Upper lobe of right lung (tissue), 1 donor: ENCODE results near the gene RASSF7. TPM values are rescaled to one million over a fixed set of nuclear protein-coding genes. Genes with fewer than 3 reads are reported as not detected.

Experiments
- ATAC-seq: fragments of 200-7000 bp; cut with Tn5 transposase; one replicate; pipeline ENCODE4 v1.9.1; 2020; ENCODE audit warnings: mild to moderate bottlenecking, moderate library complexity
- DNase-seq: peaks from one replicate; pipeline ENCODE4 v3.0.0-alpha.2; 2020
- H3K27ac ChIP-seq: fragments of 200-600 bp; one replicate; pipeline ENCODE4 v1.8.0; 2022
- H3K27me3 ChIP-seq: fragments of 200-600 bp; one replicate; pipeline ENCODE4 v1.8.0; 2022; ENCODE audit warnings: mild to moderate bottlenecking
- H3K36me3 ChIP-seq: fragments of 200-600 bp; one replicate; pipeline ENCODE4 v1.8.0; 2022
- H3K4me1 ChIP-seq: fragments of 200-600 bp; one replicate; pipeline ENCODE4 v1.8.0; 2022
- H3K4me3 ChIP-seq: fragments of 200-600 bp; one replicate; pipeline ENCODE4 v1.8.0; 2022; ENCODE audit warnings: mild to moderate bottlenecking
- H3K9me3 ChIP-seq: fragments of 200-600 bp; one replicate; pipeline ENCODE4 v1.8.0; 2022
- CTCF ChIP-seq: fragments of 200-600 bp; IDR thresholded peaks from one replicate; pipeline ENCODE4 v1.8.0; 2022; ENCODE audit warnings: antibody characterized with exemption
- intact Hi-C: fragments of 100-400 bp; cut with DNase I; formaldehyde crosslinking; loops from one replicate; pipeline ENCODE4 v1.11.0; 2022
- total RNA-seq: library from RNA; stranded (reverse); fragmentation: NEBNext Ultra II Directional; extraction: Animal tissue kit (Norgen Biotek cat#: 25700); gene quantifications from one replicate; pipeline ENCODE4 v1.2.1, GENCODE V29; 2021
- donor health status: DM: no; HTN: yes; CAD: no; lungs with severe emphysema.

Gene RASSF7
- total RNA-seq, 1 donor from 2014 or later: 76.7 TPM

DNA sequence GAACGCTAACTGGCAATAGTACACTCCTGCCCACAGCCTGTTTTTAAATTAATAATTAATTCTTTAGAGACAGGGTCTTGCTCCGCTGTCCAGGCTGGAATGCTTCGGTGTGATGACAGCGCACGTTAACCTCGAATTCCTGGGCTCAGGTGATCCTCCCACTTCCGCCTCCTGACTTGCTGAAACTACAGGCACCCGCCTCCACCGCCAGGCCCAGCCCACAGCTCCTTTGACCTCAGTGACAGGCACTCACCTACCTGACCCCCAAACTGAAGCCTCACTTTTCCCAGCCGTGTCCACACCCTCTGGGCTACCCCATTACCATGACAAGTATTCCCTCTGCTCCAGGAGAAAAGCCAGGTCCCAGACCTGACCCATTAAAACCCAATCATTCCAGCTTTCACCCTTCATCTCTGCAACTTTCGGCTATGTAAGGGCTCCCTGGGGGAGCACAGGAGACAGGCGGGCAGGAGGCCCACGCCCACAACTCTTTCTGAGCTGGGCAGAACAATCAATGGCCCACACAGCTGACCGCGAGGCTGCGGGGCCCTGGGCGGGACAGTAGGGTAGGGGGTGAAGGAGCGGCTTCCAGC, 962 bp upstream of the RASSF7 start:
- no peak for TF ChIP-seq CTCF
- peaks cover 19% of the 10 kb centered on the region for H3K4me1 ChIP-seq
- intact Hi-C loops: loop anchor here (10.0 kb wide), 1 partner anchor 165 kb away; no protein-coding TSS in a partner anchor
- H3K9me3 ChIP-seq: no peaks in the 10 kb centered on the region
- H3K27ac ChIP-seq: peak overlapping the region; percentile 89
- ATAC-seq (no peak), DNase-seq (no peak)
- no peaks in the 10 kb centered on the region for H3K36me3 ChIP-seq
- peak overlapping the region; percentile 66 for H3K4me3 ChIP-seq
- H3K27me3 ChIP-seq: peaks cover 19% of the 10 kb centered on the region

- peak; percentile 93 for DNase-seq
- TF ChIP-seq CTCF: no peak
- Histone ChIP-seq H3K4me1 (peaks cover 10% of the 10 kb centered on the region), H3K4me3 (peak overlapping the region; percentile 66), H3K27me3 (peaks cover 8% of the 10 kb centered on the region), H3K9me3 (no peaks in the 10 kb centered on the region), H3K27ac (peak overlapping the region; percentile 85), H3K36me3 (no peaks in the 10 kb centered on the region)
- ATAC-seq: peak; percentile 73
- intact Hi-C loops: no loop called here
Measured at GRCh38 chr11:561148-562003, 606 bp downstream of the RASSF7 start.

DNA sequence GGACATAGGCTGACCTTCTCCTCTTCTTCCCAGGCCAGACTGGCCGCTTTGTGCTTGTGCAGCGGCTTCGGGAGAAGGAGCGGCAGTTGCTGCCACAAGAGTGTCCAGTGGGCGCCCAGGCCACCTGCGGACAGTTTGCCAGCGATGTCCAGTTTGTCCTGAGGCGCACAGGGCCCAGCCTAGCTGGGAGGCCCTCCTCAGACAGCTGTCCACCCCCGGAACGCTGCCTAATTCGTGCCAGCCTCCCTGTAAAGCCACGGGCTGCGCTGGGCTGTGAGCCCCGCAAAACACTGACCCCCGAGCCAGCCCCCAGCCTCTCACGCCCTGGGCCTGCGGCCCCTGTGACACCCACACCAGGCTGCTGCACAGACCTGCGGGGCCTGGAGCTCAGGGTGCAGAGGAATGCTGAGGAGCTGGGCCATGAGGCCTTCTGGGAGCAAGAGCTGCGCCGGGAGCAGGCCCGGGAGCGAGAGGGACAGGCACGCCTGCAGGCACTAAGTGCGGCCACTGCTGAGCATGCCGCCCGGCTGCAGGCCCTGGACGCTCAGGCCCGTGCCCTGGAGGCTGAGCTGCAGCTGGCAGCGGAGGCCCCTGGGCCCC, 1.4 kb downstream of the RASSF7 start:
- Histone ChIP-seq H3K4me1 (peaks cover 10% of the 10 kb centered on the region), H3K9me3 (no peaks in the 10 kb centered on the region), H3K4me3 (peak overlapping the region; percentile 66), H3K27me3 (peaks cover 3% of the 10 kb centered on the region), H3K36me3 (no peaks in the 10 kb centered on the region), H3K27ac (peak overlapping the region; percentile 18)
- no peak for ATAC-seq
- intact Hi-C loops: no loop called here
- no peak for TF ChIP-seq CTCF
- DNase-seq: peak; percentile 67

- no peak for ATAC-seq
- intact Hi-C loops: no loop called here
- no peak overlapping the region for H3K4me3 ChIP-seq
- H3K27ac ChIP-seq: no peak overlapping the region
- no peaks in the 10 kb centered on the region for H3K9me3 ChIP-seq
- no peaks in the 10 kb centered on the region for H3K36me3 ChIP-seq
- no peak for TF ChIP-seq CTCF
- peaks cover 10% of the 10 kb centered on the region for H3K4me1 ChIP-seq
- peak; percentile 69 for DNase-seq
- peaks cover 3% of the 10 kb centered on the region for H3K27me3 ChIP-seq
Measured at GRCh38 chr11:563066-563811, 2.5 kb downstream of the RASSF7 start.

DNA sequence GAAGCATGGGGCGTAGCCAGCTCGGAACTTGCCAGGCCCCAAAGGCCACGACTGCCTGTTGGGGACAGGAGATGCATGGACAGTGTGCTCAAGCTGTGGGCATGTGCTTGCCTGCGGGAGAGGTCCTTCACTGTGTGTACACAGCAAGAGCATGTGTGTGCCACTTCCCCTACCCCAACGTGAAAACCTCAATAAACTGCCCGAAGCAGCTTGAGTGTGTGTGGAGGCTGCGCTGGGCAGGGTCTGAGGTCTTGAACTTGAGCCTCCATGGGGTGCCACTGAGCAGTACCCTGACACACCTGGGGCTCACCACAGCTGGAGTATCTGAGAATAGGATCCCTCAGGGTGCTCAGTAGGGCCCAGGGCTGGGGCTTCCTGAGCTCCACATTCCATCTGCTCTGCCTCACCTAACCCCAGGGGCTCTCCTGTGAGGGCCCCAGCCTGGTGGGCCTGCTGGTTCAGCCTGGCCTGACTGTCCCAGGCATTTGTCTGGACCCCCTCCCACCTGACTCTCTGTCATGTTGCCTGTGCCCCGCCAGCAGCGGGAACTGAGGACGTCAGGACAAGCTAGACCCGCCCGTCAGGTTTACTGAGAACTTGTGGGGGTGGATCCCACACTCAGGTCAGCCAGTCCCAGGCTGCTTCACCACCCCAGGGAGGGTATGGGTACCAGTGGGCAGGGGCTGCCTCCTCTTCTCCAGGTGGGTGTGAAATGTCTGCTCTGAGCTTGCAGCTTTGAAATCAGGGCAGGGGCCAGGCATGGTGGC, 3.2 kb downstream of the RASSF7 start:
- Histone ChIP-seq H3K27me3 (peaks cover 3% of the 10 kb centered on the region), H3K36me3 (no peaks in the 10 kb centered on the region), H3K27ac (no peak overlapping the region), H3K9me3 (no peaks in the 10 kb centered on the region), H3K4me3 (no peak overlapping the region), H3K4me1 (peaks cover 11% of the 10 kb centered on the region)
- TF ChIP-seq CTCF: no peak
- no peak for ATAC-seq
- intact Hi-C loops: no loop called here
- no peak for DNase-seq
